ENCODE data around the gene SETDB1.

SETDB1 gene

GRCh38 chr1:151006327-151007052 lies 80.3 kb downstream of the SETDB1 start, which contains the start of gene MINDY1:
Gene MINDY1, minus strand, starts transcription at chr1:151006902. Its CDS starts 4,285 bp downstream, at chr1:151002617.
- DNase-seq: peak; percentile 65

- DNase-seq: no peak
Measured at GRCh38 chr1:151007853-151008243, 81.7 kb downstream of the SETDB1 start.

- DNase-seq: peak; percentile 99
Measured at GRCh38 chr1:151008244-151009205, 82.4 kb downstream of the SETDB1 start, which contains the start of gene PRUNE1. Gene PRUNE1, plus strand, starts transcription at chr1:151008449. Its CDS starts 184 bp downstream, at chr1:151008633.

- no peak for DNase-seq
Measured at GRCh38 chr1:151009206-151009587, 83.0 kb downstream of the SETDB1 start.

GRCh38 chr1:151009674-151010345 lies 83.6 kb downstream of the SETDB1 start:
- DNase-seq: no peak

- no peak for DNase-seq
Measured at GRCh38 chr1:151010346-151010726, 84.2 kb downstream of the SETDB1 start.

GRCh38 chr1:151011154-151011850 lies 85.1 kb downstream of the SETDB1 start:
- no peak for DNase-seq

- no peak for DNase-seq
Measured at GRCh38 chr1:151012684-151013471, 86.7 kb downstream of the SETDB1 start.

GRCh38 chr1:151013518-151013917 lies 87.4 kb downstream of the SETDB1 start:
- no peak for DNase-seq

Data from activated CD8-positive, alpha-beta memory T cell treated with anti-CD3 and anti-CD28 coated beads, Interleukin-2, amount 50 U/mL, for 48 hours (primary cell).